ENCODE measurements around the gene ALOX15.

DNA sequence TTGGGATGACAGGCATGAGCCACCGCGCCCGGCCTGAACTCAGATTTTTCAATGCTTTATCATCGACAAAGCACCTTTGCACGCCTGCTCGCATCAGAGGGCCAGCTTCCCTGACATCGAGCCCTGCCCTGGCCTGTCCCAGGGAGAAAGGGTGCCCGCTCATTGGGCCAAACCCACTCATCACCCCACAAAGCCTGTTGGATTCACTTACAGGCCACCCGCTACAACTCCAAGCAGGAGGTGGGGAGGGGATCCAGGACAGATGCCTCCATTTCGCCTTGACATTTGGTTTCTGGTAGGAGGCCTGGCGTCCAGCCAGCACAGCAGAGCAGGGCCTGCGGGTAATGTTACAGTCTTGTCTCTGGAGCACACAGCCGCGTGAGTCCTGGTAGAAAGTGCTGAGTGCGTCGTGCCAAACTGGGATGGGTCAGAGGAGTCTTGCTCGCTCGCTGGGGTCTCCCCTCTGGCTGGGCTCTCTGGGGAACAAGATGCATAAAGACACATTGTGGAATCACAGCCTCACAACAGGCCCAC is 37.3 kb downstream of the ALOX15 start:
- TF ChIP-seq, protein P1, sequence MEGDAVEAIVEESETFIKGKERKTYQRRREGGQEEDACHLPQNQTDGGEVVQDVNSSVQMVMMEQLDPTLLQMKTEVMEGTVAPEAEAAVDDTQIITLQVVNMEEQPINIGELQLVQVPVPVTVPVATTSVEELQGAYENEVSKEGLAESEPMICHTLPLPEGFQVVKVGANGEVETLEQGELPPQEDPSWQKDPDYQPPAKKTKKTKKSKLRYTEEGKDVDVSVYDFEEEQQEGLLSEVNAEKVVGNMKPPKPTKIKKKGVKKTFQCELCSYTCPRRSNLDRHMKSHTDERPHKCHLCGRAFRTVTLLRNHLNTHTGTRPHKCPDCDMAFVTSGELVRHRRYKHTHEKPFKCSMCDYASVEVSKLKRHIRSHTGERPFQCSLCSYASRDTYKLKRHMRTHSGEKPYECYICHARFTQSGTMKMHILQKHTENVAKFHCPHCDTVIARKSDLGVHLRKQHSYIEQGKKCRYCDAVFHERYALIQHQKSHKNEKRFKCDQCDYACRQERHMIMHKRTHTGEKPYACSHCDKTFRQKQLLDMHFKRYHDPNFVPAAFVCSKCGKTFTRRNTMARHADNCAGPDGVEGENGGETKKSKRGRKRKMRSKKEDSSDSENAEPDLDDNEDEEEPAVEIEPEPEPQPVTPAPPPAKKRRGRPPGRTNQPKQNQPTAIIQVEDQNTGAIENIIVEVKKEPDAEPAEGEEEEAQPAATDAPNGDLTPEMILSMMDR (IDR thresholded peaks at IDR 0.05; ENCODE audit: borderline replicate concordance, extremely low read depth, low read length, poor library complexity, severe bottlenecking) = no peak
- TF ChIP-seq EZH2 (IDR thresholded peaks at IDR 0.05; ENCODE audit: borderline replicate concordance, low read depth, low read length, severe bottlenecking) = no peak
